ENCODE data around the gene CASQ2.

DNA sequence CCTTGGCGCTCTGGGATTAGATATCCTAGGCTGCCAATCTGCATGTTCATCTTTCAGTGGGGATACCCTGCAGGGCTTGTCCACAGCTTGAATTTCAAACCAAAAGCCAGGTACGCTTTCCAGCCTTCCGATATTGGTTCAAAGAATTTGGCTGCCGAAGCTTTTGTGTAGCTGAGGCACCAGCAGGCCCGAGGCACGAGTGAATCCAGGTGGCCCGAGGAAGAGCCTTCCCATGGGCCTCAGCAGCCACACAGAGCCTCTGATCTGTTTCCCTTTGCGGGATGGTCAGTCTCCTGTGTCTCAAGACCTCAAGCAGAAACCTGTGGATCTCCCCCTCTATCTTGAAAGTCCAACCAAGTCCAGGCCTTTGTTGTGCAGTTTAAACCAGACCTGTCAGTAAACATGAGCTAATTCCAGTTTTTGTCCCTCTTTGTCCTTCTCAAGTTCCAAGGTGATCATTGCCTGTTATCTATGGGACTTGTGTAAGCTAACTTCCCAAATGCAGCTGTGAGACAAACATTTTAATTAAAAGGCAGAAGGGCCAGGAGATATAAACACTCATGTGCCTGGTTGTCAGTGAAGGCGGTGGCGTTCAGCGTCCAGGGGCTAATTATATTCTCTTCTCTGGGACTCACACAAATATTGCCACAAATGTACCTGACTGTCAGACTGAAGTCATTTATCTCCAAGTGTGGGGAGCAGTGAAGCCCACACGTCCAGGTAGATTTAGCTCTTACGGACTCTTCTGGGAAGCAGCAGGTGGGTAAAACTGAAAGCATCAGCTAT, 96.1 kb downstream of the CASQ2 start:
- TF ChIP-seq, protein P1, sequence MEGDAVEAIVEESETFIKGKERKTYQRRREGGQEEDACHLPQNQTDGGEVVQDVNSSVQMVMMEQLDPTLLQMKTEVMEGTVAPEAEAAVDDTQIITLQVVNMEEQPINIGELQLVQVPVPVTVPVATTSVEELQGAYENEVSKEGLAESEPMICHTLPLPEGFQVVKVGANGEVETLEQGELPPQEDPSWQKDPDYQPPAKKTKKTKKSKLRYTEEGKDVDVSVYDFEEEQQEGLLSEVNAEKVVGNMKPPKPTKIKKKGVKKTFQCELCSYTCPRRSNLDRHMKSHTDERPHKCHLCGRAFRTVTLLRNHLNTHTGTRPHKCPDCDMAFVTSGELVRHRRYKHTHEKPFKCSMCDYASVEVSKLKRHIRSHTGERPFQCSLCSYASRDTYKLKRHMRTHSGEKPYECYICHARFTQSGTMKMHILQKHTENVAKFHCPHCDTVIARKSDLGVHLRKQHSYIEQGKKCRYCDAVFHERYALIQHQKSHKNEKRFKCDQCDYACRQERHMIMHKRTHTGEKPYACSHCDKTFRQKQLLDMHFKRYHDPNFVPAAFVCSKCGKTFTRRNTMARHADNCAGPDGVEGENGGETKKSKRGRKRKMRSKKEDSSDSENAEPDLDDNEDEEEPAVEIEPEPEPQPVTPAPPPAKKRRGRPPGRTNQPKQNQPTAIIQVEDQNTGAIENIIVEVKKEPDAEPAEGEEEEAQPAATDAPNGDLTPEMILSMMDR (IDR thresholded peaks at IDR 0.05), result no peak
- TF ChIP-seq POLR2A (IDR thresholded peaks at IDR 0.05) (no peak), EP300 (IDR thresholded peaks at IDR 0.05) (no peak)
